BJ (cell line): ENCODE data around the gene SKA3. TPM values are rescaled to one million over a fixed set of nuclear protein-coding genes. Genes with fewer than 3 reads are reported as not detected.
"Not testable (repeated sequence)": the region's sequence is repeated elsewhere in the genome, so short reads cannot be mapped to it uniquely, and the experiment has no call there.

ENCODE experiments used
- CTCF ChIA-PET: fragments of 350-600 bp; formaldehyde crosslinking; extraction: SDS; loops from one replicate; lab custom pipeline; 2021; ENCODE audit warnings: antibody characterized with exemption, inconsistent platforms; lab: Yijun Ruan, JAX
- POLR2A ChIA-PET: fragments of 300-600 bp; sonication (Branson Sonifier 250); formaldehyde crosslinking; extraction: SDS; loops from one replicate; lab custom pipeline; 2021; ENCODE audit warnings: antibody characterized with exemption; lab: Charles Lee
- DNase-seq: peaks from one replicate; pipeline ENCODE4 v3.0.0-alpha.2; 2011; ENCODE audit warnings: low read depth
- H3K27me3 ChIP-seq: 2 replicates; pipeline ENCODE4 v1.6.0; 2011; ENCODE audit warnings: low read length; ENCODE audit not compliant: control insufficient read depth, insufficient read depth
- H3K36me3 ChIP-seq: 2 replicates; pipeline ENCODE4 v1.5.1; 2011; ENCODE audit warnings: low read length; ENCODE audit not compliant: control insufficient read depth, insufficient read depth
- H3K4me3 ChIP-seq: 2 replicates; pipeline ENCODE4 v1.5.1; 2011; ENCODE audit warnings: low read depth, mild to moderate bottlenecking, control low read depth, low read length
- polyA plus RNA-seq: library from polyadenylated mRNA; depleted of rRNA; stranded (reverse); fragments of >200 nt; gene quantifications from 2 replicates; pipeline ENCODE4 v1.2.3, GENCODE V29; 2011
- TF ChIP-seq, protein P1 (sequence below): IDR thresholded peaks from 2 replicates; pipeline ENCODE4 v1.5.1; 2011; ENCODE audit warnings: low read depth, mild to moderate bottlenecking, control low read depth, inconsistent platforms, low read length, moderate library complexity; ENCODE audit not compliant: insufficient read depth

SKA3 gene
- polyA plus RNA-seq, 1 experiment: 5.9 TPM

DNA sequence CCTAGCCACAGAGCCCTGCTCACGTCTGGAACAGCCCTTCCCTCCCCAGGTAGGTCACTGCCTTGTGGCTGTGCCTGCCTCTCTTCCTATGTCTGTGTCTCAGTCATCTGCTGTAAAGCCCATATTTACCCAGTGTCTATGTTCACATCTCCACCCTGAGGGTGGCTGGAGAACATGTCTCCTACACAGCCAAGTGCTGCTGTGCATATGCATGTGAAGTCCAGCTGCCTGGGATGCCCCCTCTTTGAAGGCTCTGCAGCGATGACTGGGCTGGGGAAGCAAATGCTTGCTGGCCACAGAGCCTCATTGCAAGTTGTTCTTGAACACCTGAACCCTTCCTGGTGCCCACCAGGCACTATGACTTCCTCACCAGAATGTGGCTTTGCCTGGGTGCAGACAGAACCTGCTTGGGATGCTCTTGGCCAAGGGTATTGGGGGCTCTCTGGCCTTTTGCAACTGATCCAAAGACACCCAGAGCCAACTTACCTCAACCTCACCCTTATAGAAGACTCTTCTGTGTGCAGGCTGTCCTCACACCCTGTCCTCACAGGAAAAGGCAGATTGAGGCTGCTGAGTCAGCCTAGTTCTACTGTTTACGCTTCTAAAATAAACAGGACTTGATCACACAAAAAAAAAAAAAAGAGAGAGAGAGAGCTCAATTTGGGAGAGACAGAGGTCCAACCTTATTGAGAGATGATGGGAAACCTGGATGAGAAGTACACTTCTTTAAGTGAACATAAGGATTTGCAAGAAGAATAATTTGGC, 26.6 kb upstream of the SKA3 start:
- no peak for DNase-seq
- no peaks in the 10 kb centered on the region for H3K27me3 ChIP-seq
- CTCF ChIA-PET: no interaction called here
- H3K36me3 ChIP-seq: no peaks in the 10 kb centered on the region
- POLR2A ChIA-PET: no interaction called here
- H3K4me3 ChIP-seq: no peak overlapping the region
- TF ChIP-seq, protein P1, sequence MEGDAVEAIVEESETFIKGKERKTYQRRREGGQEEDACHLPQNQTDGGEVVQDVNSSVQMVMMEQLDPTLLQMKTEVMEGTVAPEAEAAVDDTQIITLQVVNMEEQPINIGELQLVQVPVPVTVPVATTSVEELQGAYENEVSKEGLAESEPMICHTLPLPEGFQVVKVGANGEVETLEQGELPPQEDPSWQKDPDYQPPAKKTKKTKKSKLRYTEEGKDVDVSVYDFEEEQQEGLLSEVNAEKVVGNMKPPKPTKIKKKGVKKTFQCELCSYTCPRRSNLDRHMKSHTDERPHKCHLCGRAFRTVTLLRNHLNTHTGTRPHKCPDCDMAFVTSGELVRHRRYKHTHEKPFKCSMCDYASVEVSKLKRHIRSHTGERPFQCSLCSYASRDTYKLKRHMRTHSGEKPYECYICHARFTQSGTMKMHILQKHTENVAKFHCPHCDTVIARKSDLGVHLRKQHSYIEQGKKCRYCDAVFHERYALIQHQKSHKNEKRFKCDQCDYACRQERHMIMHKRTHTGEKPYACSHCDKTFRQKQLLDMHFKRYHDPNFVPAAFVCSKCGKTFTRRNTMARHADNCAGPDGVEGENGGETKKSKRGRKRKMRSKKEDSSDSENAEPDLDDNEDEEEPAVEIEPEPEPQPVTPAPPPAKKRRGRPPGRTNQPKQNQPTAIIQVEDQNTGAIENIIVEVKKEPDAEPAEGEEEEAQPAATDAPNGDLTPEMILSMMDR: no peak

DNA sequence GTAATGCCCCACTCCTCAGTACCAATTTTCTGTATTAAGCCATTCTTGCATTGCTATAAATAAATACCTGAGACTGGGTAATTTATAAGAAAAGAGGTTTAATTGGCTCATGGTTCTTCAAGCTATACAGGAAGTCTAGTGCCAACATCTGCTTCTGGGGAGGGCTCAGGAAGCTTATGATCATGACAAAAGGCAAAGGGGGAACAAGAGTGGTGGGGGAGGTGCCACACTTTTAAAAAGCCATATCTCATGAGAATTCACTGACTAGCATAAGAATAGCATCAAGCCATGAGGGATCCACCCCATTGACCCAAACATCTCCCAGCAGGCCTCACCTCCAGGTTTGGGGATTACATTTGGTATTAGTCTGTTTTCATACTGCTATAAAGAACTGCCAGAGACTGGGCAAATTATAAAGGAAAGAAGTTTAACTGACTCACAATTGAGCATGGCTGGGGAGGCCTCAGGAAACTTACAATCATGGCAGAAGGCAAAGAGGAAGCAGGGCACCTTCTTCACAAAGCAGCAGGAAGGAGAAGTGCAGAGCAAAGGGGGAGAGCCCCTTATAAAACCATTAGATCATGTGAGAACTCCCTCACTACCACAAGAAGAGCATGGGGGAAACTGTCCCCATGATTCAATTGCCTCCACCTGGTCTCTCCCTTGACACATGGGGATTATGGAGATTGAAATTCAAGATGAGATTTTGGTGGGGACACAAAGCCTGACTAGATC, 25.3 kb upstream of the SKA3 start:
- H3K4me3 ChIP-seq, CTCF ChIA-PET, H3K36me3 ChIP-seq, POLR2A ChIA-PET, H3K27me3 ChIP-seq, DNase-seq: not testable (repeated sequence)

DNA sequence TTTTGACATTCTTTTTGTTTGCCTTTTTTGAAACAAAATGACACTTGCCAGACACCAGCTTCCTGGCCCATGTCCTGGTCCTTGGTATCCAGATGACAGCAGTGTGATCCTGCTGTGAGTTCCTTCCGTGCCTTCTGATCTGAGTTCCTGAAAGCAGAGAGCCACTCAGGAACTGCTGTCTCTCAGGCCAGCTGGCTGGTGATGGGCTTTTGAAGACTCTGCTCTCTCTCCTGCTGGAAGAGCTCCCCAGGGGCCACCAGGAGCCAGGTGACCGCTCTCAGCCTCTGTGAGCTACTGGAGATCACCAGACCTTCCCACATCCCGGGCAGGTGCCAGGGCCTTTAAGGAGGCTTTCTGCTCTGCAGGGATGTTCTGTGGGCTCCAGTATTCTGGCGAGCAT, 22.0 kb upstream of the SKA3 start:
- H3K4me3 ChIP-seq, POLR2A ChIA-PET, H3K36me3 ChIP-seq, DNase-seq, H3K27me3 ChIP-seq, CTCF ChIA-PET: not testable (repeated sequence)

DNA sequence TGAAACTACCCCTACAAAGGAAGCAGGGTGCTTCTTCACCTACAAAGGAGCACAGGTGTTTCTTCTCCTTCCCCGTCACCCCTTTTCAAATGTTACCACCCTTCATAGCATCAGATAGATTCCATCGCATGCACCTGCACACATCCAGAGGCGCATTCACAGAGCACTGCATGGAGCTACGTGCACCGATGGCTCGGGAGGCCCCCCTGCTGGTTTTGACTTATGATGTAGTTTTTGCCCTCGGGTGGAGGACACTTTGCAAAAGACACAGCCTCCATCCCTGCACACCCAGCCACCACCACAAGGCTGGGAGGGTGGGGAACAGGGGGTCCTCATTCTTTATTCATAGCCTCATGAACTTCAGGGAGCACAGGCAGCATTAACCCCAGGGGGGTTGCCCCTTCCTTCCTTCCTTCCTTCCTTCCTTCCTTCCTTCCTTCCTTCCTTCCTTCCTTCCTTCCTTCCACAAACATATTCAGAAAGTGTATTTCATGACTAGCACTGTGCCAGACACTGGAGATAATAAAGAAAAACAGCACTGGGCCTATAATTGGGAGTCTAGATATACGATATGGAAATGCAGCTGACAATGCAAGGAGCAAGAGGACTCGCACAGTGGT, 21.4 kb upstream of the SKA3 start:
- POLR2A ChIA-PET, H3K4me3 ChIP-seq, H3K27me3 ChIP-seq, DNase-seq, H3K36me3 ChIP-seq: not testable (repeated sequence)
- CTCF ChIA-PET: interaction anchor here (0.6 kb wide), 1 partner anchor 1001 kb away, joined by 3 read pairs; no protein-coding TSS in a partner anchor

DNA sequence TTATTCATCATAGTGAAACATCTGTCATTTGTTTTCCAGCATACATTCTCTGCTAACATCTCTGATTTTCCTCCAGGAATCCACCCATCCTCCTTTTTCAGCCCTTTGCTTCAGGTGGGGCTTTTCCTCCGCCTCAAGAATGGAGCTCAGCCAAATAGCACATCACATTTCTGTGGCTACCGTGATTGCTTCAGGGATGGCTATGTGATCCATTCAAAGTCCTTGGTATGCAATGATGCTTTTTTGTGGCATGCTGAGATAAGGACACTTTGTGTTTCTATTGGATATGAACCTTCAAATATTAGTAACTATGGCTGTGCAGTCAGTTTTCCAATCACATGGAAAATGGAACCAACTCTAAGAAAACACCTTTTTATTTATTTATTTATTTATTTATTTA, 18.4 kb upstream of the SKA3 start:
- CTCF ChIA-PET: interaction anchor here (0.6 kb wide), 1 partner anchor 20 kb away, joined by 4 read pairs; no protein-coding TSS in a partner anchor
- DNase-seq, H3K27me3 ChIP-seq, H3K4me3 ChIP-seq, POLR2A ChIA-PET, H3K36me3 ChIP-seq: not testable (repeated sequence)

DNA sequence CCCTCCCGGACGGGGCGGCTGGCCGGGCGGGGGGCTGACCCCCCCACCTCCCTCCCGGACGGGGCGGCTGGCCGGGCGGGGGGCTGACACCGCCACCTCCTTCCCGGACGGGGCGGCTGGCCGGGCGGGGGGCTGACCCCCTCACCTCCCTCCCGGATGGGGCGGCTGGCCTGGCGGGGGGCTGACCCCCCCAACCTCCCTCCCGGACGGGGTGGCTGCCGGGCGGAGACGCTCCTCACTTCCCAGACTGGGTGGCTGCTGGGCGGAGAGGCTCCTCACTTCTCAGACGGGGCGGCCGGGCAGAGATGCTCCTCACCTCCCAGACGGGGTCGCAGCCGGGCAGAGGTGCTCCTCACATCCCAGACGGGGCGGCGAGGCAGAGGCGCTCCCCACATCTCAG, 10.1 kb upstream of the SKA3 start:
- H3K27me3 ChIP-seq, DNase-seq, H3K4me3 ChIP-seq, H3K36me3 ChIP-seq, POLR2A ChIA-PET, CTCF ChIA-PET: not testable (repeated sequence)

DNA sequence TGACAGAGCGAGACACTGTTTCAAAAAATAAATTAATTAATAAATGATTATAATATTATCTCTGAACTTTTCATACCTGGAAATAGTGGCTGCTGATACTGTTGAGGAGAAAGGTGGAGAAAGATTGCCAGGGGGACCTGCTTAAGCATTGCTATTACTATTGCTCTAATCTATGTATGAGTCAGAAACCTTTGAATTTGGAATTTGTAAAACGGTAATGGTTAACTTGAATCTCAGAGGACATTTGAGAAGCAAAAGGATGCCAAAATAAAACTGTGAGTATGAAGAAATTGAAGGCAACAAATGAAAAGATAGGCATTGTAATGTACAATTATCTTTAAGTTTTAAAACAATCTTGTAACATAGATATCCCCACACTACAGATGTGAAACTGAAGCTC, 5.3 kb upstream of the SKA3 start:
- Histone ChIP-seq H3K4me3 (no peak overlapping the region), H3K36me3 (peaks cover 3% of the 10 kb centered on the region; the same call in 1 of the 2 replicates), H3K27me3 (no peaks in the 10 kb centered on the region)
- DNase-seq: no peak
- POLR2A ChIA-PET: no interaction called here
- TF ChIP-seq, protein P1: no peak
- CTCF ChIA-PET: interaction anchor here (1.7 to 3.0 kb wide), 2 partner anchors 239 to 296 kb away, joined by 3 to 10 read pairs; no protein-coding TSS in a partner anchor
